Stimulated activated CD8-positive, alpha-beta memory T cell treated with anti-CD3 and anti-CD28 coated beads, Interleukin-7, amount 100 ng/mL, for 4 hours (primary cell): Measurements from ENCODE around the gene ACP1.

Experiments used
- DNase-seq, 2 donors: peaks; one replicate each; pipeline ENCODE4 v3.0.0-alpha.2; 2020; ENCODE audit warnings: low read depth in 2 of 2

The ACP1 gene

DNA sequence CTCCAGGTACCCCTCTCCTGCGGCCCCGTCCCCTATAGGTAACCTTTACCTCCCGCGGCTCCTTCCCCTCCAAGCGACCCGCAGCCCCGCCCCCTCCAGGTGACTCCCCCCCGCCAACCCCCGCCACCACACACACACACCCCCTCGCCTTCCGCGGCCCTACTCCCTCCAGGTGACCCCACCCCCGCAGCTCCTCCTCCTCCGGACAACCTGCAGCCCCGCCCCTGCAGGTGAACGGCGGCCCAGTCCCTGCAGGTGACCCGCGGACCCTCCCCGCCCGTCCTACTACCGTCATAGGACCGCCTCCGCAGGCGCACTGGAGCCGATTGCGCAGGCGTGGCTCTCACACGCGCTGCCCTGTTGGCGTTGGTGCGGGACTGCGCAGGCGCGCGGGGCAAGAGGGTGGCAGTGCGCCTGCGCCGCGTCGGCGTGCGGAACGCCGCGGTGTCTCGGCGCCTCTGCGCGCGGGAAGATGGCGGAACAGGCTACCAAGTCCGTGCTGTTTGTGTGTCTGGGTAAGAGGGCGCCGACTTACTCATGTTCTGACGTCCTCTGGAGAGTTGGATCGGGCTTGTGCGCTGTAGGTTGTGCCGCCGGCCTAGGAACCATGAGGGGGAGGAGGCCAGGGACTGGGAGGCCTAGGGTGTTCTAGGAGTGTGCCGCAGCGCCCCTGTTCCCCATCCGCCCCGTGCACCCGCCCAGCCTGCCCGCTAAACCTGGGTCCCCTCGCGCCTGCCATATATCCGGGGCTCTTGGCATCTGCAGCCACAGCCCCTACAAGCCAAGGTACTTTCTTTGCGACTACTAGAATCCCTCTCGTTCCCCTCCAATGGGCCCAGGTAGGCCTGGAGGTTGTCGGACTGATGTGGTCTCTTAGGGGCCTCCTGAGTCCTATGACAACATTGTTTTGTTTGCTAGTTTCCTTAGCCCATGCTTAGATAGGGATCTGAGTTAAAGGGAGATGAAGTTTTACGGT lies at the start of gene ACP1:
Gene ACP1, plus strand, starts transcription at position 455 of the 976 bp plus-strand sequence. Its CDS starts 18 bp downstream, at position 473.
- DNase-seq = peak; percentile 89 to 94

DNA sequence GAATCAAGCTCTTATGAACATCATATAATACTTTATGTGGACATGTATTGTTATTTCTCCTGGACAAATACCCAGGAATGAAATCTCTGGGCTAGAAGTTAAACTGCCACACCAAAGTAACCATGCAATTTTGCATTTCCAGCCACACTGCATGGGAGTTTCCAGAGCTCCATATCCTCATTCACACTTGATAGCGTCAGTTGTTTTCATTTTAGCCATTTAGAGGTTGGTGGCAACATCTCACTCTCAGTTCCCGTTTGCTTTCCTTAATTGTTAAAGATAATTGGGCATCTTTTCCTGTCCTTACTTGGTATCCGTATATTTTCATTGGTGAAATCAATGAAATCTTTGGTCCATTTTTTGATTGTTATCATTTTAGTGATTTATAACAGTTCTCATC lies 48.7 kb upstream of the ACP1 start:
- no peak for DNase-seq

GRCh38 chr2:223451-223850 lies 41.3 kb upstream of the ACP1 start:
- no peak for DNase-seq

DNA sequence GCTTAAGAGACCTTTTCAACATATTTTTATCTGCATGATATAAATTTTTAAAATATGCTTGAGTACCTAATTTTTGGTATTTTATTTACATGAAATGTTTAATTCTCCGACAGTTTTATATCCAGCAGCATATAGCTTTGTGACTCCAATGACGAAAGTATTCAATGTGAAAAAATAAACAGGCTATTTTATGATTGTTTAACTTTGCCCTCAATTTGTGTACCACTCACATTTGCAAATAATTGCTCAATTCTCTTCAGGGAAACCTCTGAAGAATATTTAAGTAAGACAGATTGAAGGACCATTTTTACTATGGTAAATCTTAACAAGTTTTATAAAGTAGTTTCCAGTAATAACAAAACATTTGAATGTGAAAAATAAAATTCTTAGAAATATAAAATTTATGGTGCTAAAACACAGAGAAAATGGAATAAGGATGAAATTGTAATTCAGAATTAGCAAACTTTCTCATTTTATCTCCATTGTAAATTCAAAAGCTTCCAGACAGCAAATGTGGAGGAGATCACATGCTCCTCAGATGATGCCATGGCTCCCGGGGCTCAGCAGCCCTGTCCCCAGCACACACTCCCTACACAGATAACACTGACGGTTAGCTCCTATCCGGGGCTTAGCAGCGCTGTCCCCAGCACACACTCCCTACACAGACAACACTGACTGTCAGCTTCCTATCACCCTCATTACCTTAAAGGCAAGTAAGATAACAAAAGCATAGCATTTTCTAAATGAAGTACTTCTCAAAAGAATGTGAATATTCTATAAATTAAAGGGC lies 40.6 kb upstream of the ACP1 start:
- DNase-seq = no peak

DNA sequence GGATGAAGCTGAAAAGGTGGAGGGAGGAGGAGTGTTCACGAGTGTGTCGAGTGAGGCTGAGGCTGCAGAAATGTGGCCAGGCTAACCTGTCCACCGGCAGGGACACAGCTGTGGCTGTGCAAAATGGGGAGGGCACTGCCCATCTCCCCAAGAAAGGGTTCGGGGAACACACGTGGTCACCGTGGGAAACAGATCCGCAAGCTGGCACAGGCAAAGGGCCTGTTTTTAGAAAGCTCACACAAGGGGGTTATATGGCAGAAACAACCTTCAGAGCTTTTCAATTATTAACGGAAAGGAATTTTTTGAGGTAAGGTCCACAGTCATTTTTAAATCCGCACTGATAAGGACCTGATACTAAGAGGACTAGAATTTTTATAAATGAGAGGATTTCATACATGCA lies 36.6 kb upstream of the ACP1 start:
- DNase-seq = no peak

DNA sequence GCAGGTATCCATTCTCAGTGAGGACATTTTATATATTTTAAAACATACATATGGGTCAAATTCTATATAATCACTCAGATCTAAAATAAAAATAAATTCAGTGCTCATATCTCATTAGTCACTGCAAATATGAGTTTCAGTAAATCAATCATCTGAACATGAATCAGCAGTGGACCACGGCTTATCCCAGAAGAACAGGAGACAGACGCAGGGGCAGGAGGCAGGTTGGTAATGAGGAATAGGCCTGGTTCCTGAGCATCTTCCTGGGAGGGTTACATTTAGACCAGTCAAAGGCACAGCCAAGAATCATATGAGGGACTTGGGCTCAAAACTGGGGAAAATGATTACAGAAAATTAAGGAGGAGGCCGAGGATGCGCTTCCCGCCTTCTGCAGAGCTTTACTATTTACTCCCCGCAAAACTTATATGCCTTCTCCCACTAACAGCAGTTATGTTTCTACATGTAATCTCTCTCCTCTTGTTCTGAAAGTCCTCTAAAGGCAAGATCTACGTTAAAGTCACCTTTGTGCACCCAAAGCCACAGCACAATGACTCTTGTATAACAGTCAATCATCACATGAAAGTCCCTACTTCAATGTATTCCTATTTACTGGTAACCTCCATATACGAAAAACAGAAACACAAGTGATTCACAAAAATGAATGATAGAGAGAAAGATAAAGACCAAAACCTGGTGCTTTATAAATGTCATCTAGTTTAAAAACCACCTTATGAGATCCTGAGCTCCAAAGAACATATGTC lies 36.0 kb upstream of the ACP1 start:
- no peak for DNase-seq

GRCh38 chr2:231521-232185 lies 33.1 kb upstream of the ACP1 start:
- no peak for DNase-seq

DNA sequence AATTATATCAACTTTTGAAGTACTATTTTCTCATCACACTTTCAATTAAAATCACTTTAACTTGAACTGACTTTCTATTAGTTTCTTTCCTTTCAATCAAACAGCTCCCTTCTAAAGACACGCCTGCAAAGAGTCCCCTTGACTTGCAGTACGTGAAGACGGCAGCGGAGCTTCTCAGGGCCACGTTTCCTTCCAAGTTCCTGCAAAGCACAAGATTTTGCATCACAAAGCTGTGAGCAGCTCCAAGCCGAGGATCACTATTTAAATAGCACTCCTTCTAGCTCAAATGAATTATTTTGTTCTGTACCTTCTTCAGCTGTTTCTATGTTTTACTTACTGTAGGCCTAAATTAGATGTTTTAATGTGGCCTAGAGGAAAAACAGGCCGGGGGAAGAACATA lies 31.7 kb upstream of the ACP1 start:
- DNase-seq = no peak

DNA sequence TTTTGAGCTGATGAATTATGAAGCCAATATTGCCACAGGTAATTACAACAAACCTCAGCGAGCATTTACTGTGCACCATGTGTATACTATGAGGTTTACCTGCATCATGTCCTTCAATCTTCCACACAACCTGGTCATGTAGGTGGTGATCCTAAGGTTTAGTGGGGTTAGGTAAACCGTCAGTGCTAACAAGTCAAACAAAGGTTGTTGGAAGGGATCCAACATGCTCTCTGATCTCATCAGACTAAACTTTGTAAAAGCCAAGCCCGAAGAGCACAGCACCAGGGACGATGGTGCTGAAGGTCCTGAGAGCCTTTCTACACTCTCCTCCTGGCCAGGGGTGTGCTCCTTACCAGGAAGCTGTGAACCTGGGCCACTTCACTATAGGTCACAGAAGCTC lies 30.3 kb upstream of the ACP1 start:
- no peak for DNase-seq

GRCh38 chr2:236993-237539 lies 27.7 kb upstream of the ACP1 start:
- DNase-seq = no peak

- DNase-seq = peak in 1 of 2 donors; percentile 11
Measured at GRCh38 chr2:237878-238277, 26.9 kb upstream of the ACP1 start.

- DNase-seq = no peak
Measured at GRCh38 chr2:238431-238830, 26.3 kb upstream of the ACP1 start.

- no peak for DNase-seq
Measured at GRCh38 chr2:238869-239268, 25.9 kb upstream of the ACP1 start.

DNA sequence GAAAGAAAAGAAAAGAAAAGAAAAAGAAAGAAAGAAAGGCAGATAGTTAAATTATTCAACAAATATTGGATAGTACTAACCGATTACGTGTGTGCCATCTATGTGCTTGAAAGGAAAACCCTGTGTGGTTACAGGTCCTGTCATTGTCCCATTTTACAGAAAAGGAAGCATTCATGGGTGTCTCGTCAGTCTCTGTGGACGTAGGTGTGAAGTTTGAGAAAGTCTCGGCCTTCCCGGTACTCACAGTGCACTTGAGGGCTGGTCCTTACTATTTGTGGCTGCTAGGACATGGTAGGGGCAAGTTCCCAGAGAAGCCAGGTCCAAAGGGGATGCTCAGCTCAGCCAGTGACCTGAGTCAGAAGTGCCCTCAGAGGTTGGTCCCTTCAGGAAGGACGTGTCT lies 20.2 kb upstream of the ACP1 start:
- no peak for DNase-seq

DNA sequence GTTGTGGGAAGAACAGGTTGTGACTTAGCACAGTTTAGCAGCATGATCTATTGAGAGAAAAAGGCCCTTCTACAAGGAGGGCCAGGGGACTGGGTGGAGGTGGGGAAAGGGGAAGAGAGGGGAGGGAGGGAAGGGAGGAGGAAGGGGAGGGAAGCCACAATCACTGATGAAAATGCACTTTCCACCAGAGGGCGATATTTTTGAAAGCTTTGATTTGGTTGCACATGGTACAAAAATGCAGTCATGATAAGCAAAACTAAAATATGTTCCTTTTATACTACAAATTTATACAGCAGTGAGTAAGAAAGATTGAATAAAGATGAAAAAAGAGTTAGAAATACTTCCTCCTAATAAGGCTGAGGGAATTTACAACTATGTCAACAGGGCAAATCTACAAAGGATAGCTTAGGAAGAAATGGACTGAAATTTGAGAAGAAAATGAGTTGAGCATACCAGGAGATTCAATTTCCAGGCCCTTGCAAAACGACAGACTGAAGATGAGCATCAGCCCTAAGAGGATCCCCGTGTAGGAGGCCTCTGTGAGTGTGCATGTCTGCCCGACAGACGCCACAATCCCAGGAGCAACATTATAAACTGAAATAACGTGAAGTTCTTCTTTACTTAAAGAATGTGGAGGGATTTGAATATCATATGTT lies 18.1 kb upstream of the ACP1 start:
- no peak for DNase-seq

DNA sequence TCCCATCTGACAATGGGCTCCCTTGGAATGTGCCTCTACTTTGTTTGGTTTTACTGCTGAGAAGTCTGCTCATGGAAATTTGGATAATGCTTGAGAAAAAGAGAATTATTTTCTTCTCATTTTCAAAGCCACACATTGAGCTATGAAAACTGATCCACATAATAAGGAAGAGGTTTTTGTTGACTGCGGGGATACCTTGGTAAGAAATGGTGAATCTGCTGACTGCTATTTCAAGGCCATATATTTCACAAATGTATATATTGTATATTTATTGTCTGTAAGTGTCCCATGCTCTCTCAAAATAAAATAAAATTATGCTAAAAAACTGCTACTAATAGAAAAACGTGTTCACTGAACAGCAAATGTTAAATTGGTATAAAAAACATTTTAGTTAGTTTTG lies 16.0 kb upstream of the ACP1 start:
- DNase-seq = no peak

- DNase-seq = no peak
Measured at GRCh38 chr2:249538-250042, 15.2 kb upstream of the ACP1 start.

DNA sequence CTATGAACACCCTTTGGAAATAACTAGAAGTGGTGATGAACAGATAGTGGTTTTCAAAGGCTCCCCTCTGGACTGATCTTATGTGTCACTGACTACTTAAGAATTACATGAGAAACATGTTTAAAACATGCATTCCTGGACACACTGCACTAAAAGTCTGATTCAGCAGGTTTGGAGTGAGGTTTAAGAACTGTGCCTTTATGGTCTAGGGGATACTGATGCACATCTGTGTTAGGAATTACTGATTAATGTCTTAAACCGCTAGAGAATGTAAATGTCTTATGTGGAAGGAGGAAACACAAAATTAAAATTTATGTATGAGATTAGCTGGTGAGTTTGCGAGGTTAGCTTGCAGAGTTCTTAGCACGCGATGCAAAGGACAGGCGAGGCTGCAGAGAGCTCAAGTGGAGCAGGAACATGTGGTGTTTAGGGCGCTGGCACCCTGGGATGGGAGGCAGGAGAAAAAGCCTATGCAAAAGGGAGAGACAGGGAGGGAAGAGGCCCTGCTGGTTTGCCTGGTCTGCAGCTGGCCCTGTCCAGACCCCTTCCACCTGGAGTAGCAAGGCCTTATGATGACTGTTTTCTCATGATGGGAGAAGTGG lies 12.6 kb upstream of the ACP1 start:
- DNase-seq = no peak

DNA sequence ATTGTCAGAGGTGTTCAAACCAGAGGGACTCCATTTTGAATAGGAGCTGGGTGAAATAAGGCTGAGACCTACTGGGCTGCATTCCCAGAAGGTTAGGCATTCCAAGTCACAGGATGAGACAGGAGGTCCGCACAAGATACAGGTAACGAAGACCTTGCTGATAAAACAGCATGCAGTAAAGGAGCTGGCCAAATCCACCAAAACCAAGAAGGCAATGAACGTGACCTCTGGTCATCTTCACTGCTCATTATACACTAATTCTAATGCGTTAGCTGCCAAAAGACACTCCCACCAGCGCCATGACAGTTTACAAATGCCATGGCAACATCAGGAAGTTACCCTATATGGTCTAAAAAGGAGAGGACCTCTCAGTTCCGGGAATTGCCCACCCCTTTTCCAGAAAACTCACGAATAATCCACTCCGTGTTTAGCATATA lies 11.5 kb upstream of the ACP1 start:
- DNase-seq = no peak

DNA sequence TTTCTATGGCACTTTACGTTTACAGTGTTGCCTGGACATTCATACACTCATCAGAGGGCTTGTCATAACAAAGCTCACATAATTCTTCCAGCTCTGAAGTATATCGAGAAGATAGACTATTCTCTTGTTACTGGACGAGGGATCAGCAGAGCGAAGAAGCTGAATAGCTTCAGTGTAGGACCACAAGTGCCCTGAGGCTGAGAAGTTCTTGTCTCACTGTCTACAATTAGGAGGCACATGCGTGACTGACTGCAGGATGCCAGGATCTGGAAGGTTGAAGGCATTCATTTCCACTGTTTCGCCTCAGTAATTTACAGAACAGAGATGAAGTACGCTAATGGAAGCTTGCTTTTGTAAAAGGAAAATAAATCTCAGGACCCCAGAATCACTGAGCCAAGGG lies 10.5 kb upstream of the ACP1 start:
- no peak for DNase-seq
